ENCODE results near the gene PRSS36. TPM values are rescaled to one million over a fixed set of nuclear protein-coding genes. Genes with fewer than 3 reads are reported as not detected.

PRSS36 gene
- total RNA-seq, 4 donors from 2014 or later = 1.0 to 8.1 (median 3.7) TPM; not detected in 1

GRCh38 chr16:31094424-31095120 is 55.3 kb downstream of the PRSS36 start, which contains the start of gene VKORC1:
Gene VKORC1 (minus strand): TSS chr16:31094797. CDS start chr16:31094729, 68 bp downstream.
- ATAC-seq = peak; percentile 94 to 98
- intact Hi-C loops (cut with DNase I; ENCODE audit: low total_unique reads) = loop anchor here (1.0 to 2.0 kb wide), 3 partner anchors 20 to 110 kb away; partner anchors contain the start of genes HSD3B7, ZNF646 and ZNF668
- H3K4me3 ChIP-seq = peak within 1 kb of the TSS; percentile 74 to 86 (median 77)
- in situ Hi-C loops (cut with MboI; ENCODE audit: low sequenced_read_pairs in 4 of 4) = loop anchor here in 2 of 4 donors (10.0 to 25.0 kb wide), 2 partner anchors 60 to 107 kb away; partner anchors contain the start of genes HSD3B7 (in 1 of the 2) and PRSS36 (in 1 of the 2)
- DNase-seq = peak; percentile 95 to 96
- H3K27me3 ChIP-seq = no peaks in the 10 kb centered on the region
- H3K9me3 ChIP-seq = no peaks in the 10 kb centered on the region
- peaks cover 0 to 10% of the 10 kb centered on the region in 2 donors for H3K36me3 ChIP-seq
- peak within 1 kb of the TSS; percentile 88 to 94 (median 94) for H3K27ac ChIP-seq
- TF ChIP-seq CTCF (IDR thresholded peaks at IDR 0.05 in 4 of 5, conservative IDR thresholded peaks at IDR 0.05 in 1 of 5) = peak in 3 of 5 experiments; percentile 10 to 12 (median 11)
- TF ChIP-seq POLR2A (IDR thresholded peaks at IDR 0.05) = peak; percentile 76 to 79
- H3K4me1 ChIP-seq = peaks cover 8 to 13% of the 10 kb centered on the region in 2 donors

- H3K27ac ChIP-seq = peak overlapping the region; percentile 88 to 94 (median 94)
- TF ChIP-seq CTCF (IDR thresholded peaks at IDR 0.05 in 4 of 5, conservative IDR thresholded peaks at IDR 0.05 in 1 of 5) = no peak
- TF ChIP-seq POLR2A (IDR thresholded peaks at IDR 0.05) = no peak
- no peaks in the 10 kb centered on the region for H3K27me3 ChIP-seq
- peaks cover 0 to 10% of the 10 kb centered on the region in 2 donors for H3K36me3 ChIP-seq
- intact Hi-C loops (cut with DNase I; ENCODE audit: low total_unique reads) = loop anchor here (1.0 to 2.0 kb wide), 3 partner anchors 20 to 109 kb away; partner anchors contain the start of genes HSD3B7, ZNF646 and ZNF668
- H3K4me1 ChIP-seq = peaks cover 8 to 13% of the 10 kb centered on the region in 2 donors
- peak overlapping the region; percentile 74 to 86 (median 77) for H3K4me3 ChIP-seq
- ATAC-seq (peak; percentile 11), DNase-seq (no peak)
- in situ Hi-C loops (cut with MboI; ENCODE audit: low sequenced_read_pairs in 4 of 4) = loop anchor here in 2 of 4 donors (10.0 to 25.0 kb wide), 2 partner anchors 61 to 107 kb away; partner anchors contain the start of genes HSD3B7 (in 1 of the 2) and PRSS36 (in 1 of the 2)
- no peaks in the 10 kb centered on the region for H3K9me3 ChIP-seq
These were observed 55.8 kb downstream of the PRSS36 start for GRCh38 chr16:31094088-31094423.

GRCh38 chr16:31093132-31093703 is 56.6 kb downstream of the PRSS36 start:
- peaks cover 8 to 13% of the 10 kb centered on the region in 2 donors for H3K4me1 ChIP-seq
- peaks cover 0 to 10% of the 10 kb centered on the region in 2 donors for H3K36me3 ChIP-seq
- peak overlapping the region in 3 of 4 donors; percentile 88 to 94 (median 93) for H3K27ac ChIP-seq
- H3K9me3 ChIP-seq = no peaks in the 10 kb centered on the region
- DNase-seq = no peak
- intact Hi-C loops (cut with DNase I; ENCODE audit: low total_unique reads) (no loop called here), in situ Hi-C loops (cut with MboI; ENCODE audit: low sequenced_read_pairs in 4 of 4) (loop anchor here in 2 of 4 donors (10.0 to 25.0 kb wide), 2 partner anchors 62 to 106 kb away; partner anchors contain the start of genes HSD3B7 (in 1 of the 2) and PRSS36 (in 1 of the 2))
- no peaks in the 10 kb centered on the region for H3K27me3 ChIP-seq
- no peak for ATAC-seq
- peak overlapping the region in 3 of 4 donors; percentile 74 to 79 (median 75) for H3K4me3 ChIP-seq
- TF ChIP-seq POLR2A (IDR thresholded peaks at IDR 0.05) (no peak), CTCF (IDR thresholded peaks at IDR 0.05 in 4 of 5, conservative IDR thresholded peaks at IDR 0.05 in 1 of 5) (no peak)

GRCh38 chr16:31092330-31092729 is 57.5 kb downstream of the PRSS36 start:
- TF ChIP-seq CTCF (IDR thresholded peaks at IDR 0.05 in 4 of 5, conservative IDR thresholded peaks at IDR 0.05 in 1 of 5) = no peak
- TF ChIP-seq POLR2A (IDR thresholded peaks at IDR 0.05) = no peak
- H3K27me3 ChIP-seq = no peaks in the 10 kb centered on the region
- intact Hi-C loops (cut with DNase I; ENCODE audit: low total_unique reads) = no loop called here

More at GRCh38 chr16:31092330-31092729, 57.5 kb downstream of the PRSS36 start:
- Histone ChIP-seq H3K27ac (no peak overlapping the region), H3K9me3 (no peaks in the 10 kb centered on the region), H3K36me3 (peaks cover 0 to 10% of the 10 kb centered on the region in 2 donors), H3K4me3 (no peak overlapping the region), H3K4me1 (peaks cover 8 to 13% of the 10 kb centered on the region in 2 donors)
- DNase-seq (no peak), ATAC-seq (no peak)
- in situ Hi-C loops (cut with MboI; ENCODE audit: low sequenced_read_pairs in 4 of 4) = loop anchor here in 2 of 4 donors (10.0 to 25.0 kb wide), 2 partner anchors 62 to 105 kb away; partner anchors contain the start of genes HSD3B7 (in 1 of the 2) and PRSS36 (in 1 of the 2)

All from gastrocnemius medialis (tissue), 4 donors.